Measurements from ENCODE around the gene ETNPPL.

ETNPPL gene

DNA sequence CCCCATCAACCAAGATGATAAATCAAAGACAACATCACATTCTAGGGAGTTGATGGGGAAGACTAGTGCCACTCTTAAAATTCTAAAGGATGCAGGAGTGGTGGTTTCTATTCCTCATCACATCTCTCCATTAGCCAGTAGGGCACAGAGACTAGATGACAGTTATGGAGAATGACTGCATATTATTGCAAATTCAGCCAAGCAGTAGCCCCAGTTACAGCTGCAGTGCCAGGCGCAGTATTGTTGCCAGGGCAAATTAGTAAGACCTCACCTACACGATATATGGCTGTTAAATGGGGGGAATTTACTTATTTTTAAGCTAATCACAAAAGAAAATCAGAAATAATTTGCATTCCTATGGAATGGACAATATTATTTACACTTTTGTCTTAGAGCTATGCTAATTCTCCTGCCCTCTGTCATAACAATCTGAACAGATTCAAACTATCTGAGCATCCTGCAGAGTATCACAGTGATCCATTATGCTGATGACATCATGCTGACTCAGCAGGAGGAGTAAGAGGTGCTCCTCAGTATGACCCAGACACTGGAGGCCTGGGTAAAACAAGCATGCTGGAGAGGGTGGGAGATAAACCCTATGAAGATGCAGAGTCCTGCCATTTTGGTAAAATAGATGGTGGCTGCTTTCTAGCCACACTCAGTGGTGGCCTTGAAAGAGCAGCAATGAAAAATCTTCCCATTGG is 24.7 kb downstream of the ETNPPL start:
- no peak overlapping the region for H3K27ac ChIP-seq
- TF ChIP-seq ZFX (IDR thresholded peaks at IDR 0.05) (no peak), CTCF (conservative IDR thresholded peaks at IDR 0.05) (no peak)

- TF ChIP-seq ZFX (IDR thresholded peaks at IDR 0.05) (no peak), CTCF (conservative IDR thresholded peaks at IDR 0.05) (no peak)
- H3K27ac ChIP-seq = no peak overlapping the region
Observed at GRCh38 chr4:108731006-108731405, 31.8 kb downstream of the ETNPPL start.

DNA sequence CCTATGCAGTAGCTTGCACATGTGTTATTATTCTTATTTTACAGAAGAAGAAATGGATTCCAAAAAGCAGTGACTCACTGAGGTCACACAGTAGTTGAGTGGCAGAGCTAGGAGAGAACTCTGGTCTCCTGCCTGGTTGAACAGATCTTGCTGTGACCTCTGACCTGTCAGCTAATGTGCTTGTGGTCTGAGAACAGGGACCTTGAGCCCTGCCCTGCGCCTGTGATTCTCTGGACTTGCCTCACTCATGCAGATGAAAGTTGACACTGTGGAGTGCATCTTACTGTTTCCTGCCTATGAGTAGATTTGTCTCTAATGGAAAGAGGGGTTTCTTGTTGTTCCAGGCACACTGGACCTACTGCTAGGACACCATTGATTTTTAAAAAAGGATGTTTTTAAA is 32.3 kb downstream of the ETNPPL start:
- no peak for TF ChIP-seq ZFX (IDR thresholded peaks at IDR 0.05)
- no peak for TF ChIP-seq CTCF (conservative IDR thresholded peaks at IDR 0.05)
- H3K27ac ChIP-seq = no peak overlapping the region

GRCh38 chr4:108729731-108730130 is 33.1 kb downstream of the ETNPPL start:
- H3K27ac ChIP-seq = no peak overlapping the region
- TF ChIP-seq CTCF (conservative IDR thresholded peaks at IDR 0.05) (no peak), ZFX (IDR thresholded peaks at IDR 0.05) (no peak)

DNA sequence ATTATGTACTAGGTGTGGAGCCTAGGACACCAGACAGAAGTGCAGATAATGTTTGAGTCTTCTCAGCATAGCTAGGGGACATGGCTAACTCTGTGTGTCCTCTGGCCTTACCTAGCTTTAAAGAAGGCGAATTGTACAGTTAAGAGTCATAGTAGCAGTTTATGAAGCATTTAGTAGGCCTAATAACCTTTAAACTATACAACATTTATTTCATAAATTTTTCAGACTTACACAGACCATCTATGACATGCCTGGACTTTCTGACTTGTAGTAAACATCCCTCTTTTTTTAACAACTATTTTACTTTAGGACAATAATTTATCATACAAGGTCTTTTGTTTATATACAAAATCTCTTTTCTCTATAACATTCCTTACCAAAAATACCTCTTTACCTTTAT is 37.4 kb downstream of the ETNPPL start:
- no peak overlapping the region for H3K27ac ChIP-seq
- TF ChIP-seq CTCF (conservative IDR thresholded peaks at IDR 0.05) = no peak
- TF ChIP-seq ZFX (IDR thresholded peaks at IDR 0.05) = no peak

DNA sequence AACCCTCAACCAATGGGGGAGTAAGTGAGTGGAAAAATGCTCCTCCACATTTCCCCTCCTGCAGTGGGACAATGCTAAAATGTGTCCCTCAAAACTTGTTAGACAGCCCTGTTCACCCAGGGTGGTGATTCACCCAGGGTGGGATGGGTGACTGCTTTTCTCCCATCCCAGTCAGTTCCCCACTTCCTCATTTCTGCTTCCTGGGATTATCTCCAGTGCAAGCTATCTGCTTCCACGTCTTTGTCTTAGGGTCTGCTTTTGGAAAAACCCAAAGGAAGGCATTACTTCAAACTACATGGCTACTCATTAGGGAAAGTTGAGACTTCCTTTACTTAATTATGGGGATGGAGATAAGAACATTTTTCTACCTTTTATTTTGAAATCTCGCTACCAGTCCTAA is 45.5 kb downstream of the ETNPPL start:
- no peak for TF ChIP-seq CTCF (conservative IDR thresholded peaks at IDR 0.05)
- TF ChIP-seq ZFX (IDR thresholded peaks at IDR 0.05) = no peak
- no peak overlapping the region for H3K27ac ChIP-seq

DNA sequence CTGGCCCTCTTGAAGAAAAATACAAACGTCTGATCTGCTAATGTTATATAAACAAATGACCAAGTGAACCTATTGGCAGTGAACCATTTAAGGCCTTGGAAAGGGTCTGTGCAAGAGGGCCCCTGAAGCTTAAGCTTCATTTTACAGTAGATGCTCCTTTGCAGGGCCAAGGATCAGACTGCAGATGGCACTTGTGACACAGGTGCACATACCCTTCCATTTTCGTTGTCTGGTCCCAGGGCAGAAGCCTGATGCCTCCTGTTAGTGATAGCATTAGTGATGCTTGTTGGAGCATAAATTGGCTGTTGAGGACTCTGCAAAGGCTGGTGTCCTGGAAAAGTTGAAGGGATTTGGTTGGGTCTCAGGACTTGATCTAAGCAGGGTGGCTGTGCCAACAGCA is 46.5 kb downstream of the ETNPPL start:
- H3K27ac ChIP-seq = no peak overlapping the region
- no peak for TF ChIP-seq ZFX (IDR thresholded peaks at IDR 0.05)
- no peak for TF ChIP-seq CTCF (conservative IDR thresholded peaks at IDR 0.05)
